A549 (cell line): Measurements from ENCODE around the gene TMEM237. TPM values are rescaled to one million over a fixed set of nuclear protein-coding genes. Genes with fewer than 3 reads are reported as not detected.

Source experiments
- ATAC-seq, 2 experiments: fragments of 200-7000 bp in 1 of 2; fragments of >200 bp in 1 of 2; cut with Nextera tagmentation in 1 of 2; cut with Tn5 transposase in 1 of 2; 3 replicates each; pipeline versions ENCODE4 v1.8.0 to v1.9.1; 2018 to 2020; ENCODE audit warnings: mild to moderate bottlenecking in 1 of 2, moderate library complexity in 1 of 2
- CTCF ChIA-PET: fragments of 300-600 bp; sonication (Branson Sonifier 250); formaldehyde crosslinking; extraction: SDS; loops from one replicate; lab custom pipeline; 2021; ENCODE audit warnings: antibody characterized with exemption, inconsistent platforms; lab: Yijun Ruan, JAX
- POLR2A ChIA-PET: fragments of 350-600 bp; formaldehyde crosslinking; extraction: SDS; loops from one replicate; lab custom pipeline; 2021; ENCODE audit warnings: antibody characterized with exemption, inconsistent platforms; lab: Yijun Ruan, JAX
- DNase-seq, 2 experiments: peaks; one replicate each; pipeline versions ENCODE4 v3.0.0 to v3.0.0-alpha.2; 2011 to 2016; ENCODE audit warnings: low read depth in 1 of 2, low spot score in 1 of 2
- FAIRE-seq: peaks from 2 replicates; lab custom pipeline; 2011; peaks lifted over from hg19 to GRCh38; lab: Jason Lieb, UNC
- H3K27ac ChIP-seq, 2 experiments: fragments of >200 bp; sonication (Bioruptor Twin); formaldehyde crosslinking; 3 replicates each; pipeline ENCODE4 v1.5.1; 2016 to 2017
- H3K4me1 ChIP-seq: fragments of >200 bp; sonication (Bioruptor Twin); formaldehyde crosslinking; 3 replicates; pipeline ENCODE4 v1.6.1; 2016
- H3K4me2 ChIP-seq: fragments of >200 bp; sonication (Bioruptor Twin); formaldehyde crosslinking; 3 replicates; pipeline ENCODE4 v1.6.1; 2016
- H3K4me3 ChIP-seq: fragments of >200 bp; sonication (Bioruptor Twin); formaldehyde crosslinking; 3 replicates; pipeline ENCODE4 v1.5.1; 2016
- H3K9me3 ChIP-seq: fragments of >200 bp; sonication (Bioruptor Twin); formaldehyde crosslinking; 3 replicates; pipeline ENCODE4 v1.6.1; 2016
- CHD4 ChIP-seq: fragments of 200-600 bp; sonication (generic); IDR thresholded peaks from 2 replicates; pipeline ENCODE4 v1.6.1; 2016; ENCODE audit warnings: antibody characterized with exemption, mild to moderate bottlenecking, borderline replicate concordance
- EHMT2 ChIP-seq: fragments of 200-600 bp; sonication (generic); IDR thresholded peaks from 2 replicates; pipeline ENCODE4 v1.6.1; 2016; ENCODE audit warnings: antibody characterized with exemption, low read depth, mild to moderate bottlenecking, moderate library complexity
- MYC ChIP-seq: IDR thresholded peaks from 2 replicates; pipeline ENCODE4 v1.6.1; 2012; ENCODE audit warnings: mild to moderate bottlenecking, inconsistent platforms, low read length, improper control_type of control experiment, borderline replicate concordance
- POLR2A ChIP-seq: IDR thresholded peaks from 2 replicates; pipeline ENCODE4 v1.6.1; 2012; ENCODE audit warnings: mild to moderate bottlenecking, low read length
- RAD21 ChIP-seq, 2 experiments: fragments of >200 bp in 1 of 2; sonication (Bioruptor Twin) in 1 of 2; formaldehyde crosslinking in 1 of 2; IDR thresholded peaks in 1 of 2; conservative IDR thresholded peaks in 1 of 2; 2 replicates in 1 of 2; 3 replicates in 1 of 2; pipeline ENCODE4 v1.6.1; 2012 to 2018; ENCODE audit warnings: inconsistent platforms in 1 of 2
- RARB ChIP-seq: fragments of 250-450 bp; sonication (Bioruptor Pico); IDR thresholded peaks from 2 replicates; pipeline ENCODE4 v1.8.0; 2021; ENCODE audit warnings: mild to moderate bottlenecking, moderate library complexity
- TFCP2L1 ChIP-seq: fragments of 250-450 bp; sonication (Bioruptor Pico); IDR thresholded peaks from 2 replicates; pipeline ENCODE4 v1.5.0; 2021; ENCODE audit warnings: mild to moderate bottlenecking
- ZC3H11A ChIP-seq: fragments of 450-650 bp; IDR thresholded peaks from 2 replicates; pipeline ENCODE4 v1.6.1; 2014; ENCODE audit warnings: antibody characterized with exemption, mild to moderate bottlenecking
- WGBS: methylation state at CpG from one replicate; pipeline ENCODE4 v1.1.6; 2017; ENCODE audit errors: missing lambda C conversion rate; 5-methylcytosine and 5-hydroxymethylcytosine counted together
- polyA minus RNA-seq: library from RNA; depleted of rRNA, polyadenylated mRNA; stranded (reverse); fragments of >200 nt; gene quantifications from 2 replicates; pipeline ENCODE4 v1.2.3, GENCODE V29; 2011; rRNA and poly(A)+ RNA removed
- polyA plus RNA-seq, 4 experiments: library from polyadenylated mRNA; depleted of rRNA in 3 of 4; stranded (reverse); fragments of >200 nt; fragmentation: RNase III in 1 of 4; extraction: RNeasy Plus Mini Kit Qiagen cat#74134 plus additional on column Dnase treatment in 1 of 4; gene quantifications; 2 replicates in 3 of 4; 3 replicates in 1 of 4; pipeline ENCODE4 v1.2.3, GENCODE V29; 2011 to 2017
- TF ChIP-seq, protein P1 (sequence below): fragments of >200 bp; sonication (Bioruptor Twin); formaldehyde crosslinking; IDR thresholded peaks from 2 replicates; pipeline ENCODE4 v1.6.1; 2016
- TF ChIP-seq, protein P2 (sequence below): IDR thresholded peaks from 2 replicates; pipeline ENCODE4 v1.6.1; 2012
- TF ChIP-seq, protein P3 (sequence below): fragments of >200 bp; sonication (Bioruptor Twin); formaldehyde crosslinking; IDR thresholded peaks from 3 replicates; pipeline ENCODE4 v1.5.1; 2016
- TF ChIP-seq, protein P4 (sequence below): IDR thresholded peaks from 2 replicates; pipeline ENCODE4 v1.6.1; 2012; ENCODE audit warnings: low read depth, borderline replicate concordance
- TF ChIP-seq, protein P5 (sequence below): fragments of 200-600 bp; sonication (generic); IDR thresholded peaks from 2 replicates; pipeline ENCODE4 v1.6.1; 2016; ENCODE audit warnings: antibody characterized with exemption, mild to moderate bottlenecking, moderate library complexity
- TF ChIP-seq, protein P6 (sequence below): IDR thresholded peaks from 2 replicates; pipeline ENCODE4 v1.6.1; 2012

Gene TMEM237, protein sequence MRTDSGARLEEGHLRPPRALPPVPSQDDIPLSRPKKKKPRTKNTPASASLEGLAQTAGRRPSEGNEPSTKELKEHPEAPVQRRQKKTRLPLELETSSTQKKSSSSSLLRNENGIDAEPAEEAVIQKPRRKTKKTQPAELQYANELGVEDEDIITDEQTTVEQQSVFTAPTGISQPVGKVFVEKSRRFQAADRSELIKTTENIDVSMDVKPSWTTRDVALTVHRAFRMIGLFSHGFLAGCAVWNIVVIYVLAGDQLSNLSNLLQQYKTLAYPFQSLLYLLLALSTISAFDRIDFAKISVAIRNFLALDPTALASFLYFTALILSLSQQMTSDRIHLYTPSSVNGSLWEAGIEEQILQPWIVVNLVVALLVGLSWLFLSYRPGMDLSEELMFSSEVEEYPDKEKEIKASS
- polyA plus RNA-seq (2011; rRNA removed) (34.8 and 37.1 TPM in 2 replicates), polyA plus RNA-seq (2017; fragmentation: RNase III; extraction: RNeasy Plus Mini Kit Qiagen cat#74134 plus additional on column Dnase treatment) (15.7 to 20.1 TPM (median 19.6 TPM) in 3 replicates), polyA minus RNA-seq (16.4 and 19.7 TPM in 2 replicates)
- 15.7 and 17.0 TPM in 2 replicates for polyA plus RNA-seq (2012; cell fraction: cytosol; rRNA removed)
- polyA plus RNA-seq (2012; cell fraction: nucleus; rRNA removed), result 6.5 and 10.9 TPM in 2 replicates

DNA sequence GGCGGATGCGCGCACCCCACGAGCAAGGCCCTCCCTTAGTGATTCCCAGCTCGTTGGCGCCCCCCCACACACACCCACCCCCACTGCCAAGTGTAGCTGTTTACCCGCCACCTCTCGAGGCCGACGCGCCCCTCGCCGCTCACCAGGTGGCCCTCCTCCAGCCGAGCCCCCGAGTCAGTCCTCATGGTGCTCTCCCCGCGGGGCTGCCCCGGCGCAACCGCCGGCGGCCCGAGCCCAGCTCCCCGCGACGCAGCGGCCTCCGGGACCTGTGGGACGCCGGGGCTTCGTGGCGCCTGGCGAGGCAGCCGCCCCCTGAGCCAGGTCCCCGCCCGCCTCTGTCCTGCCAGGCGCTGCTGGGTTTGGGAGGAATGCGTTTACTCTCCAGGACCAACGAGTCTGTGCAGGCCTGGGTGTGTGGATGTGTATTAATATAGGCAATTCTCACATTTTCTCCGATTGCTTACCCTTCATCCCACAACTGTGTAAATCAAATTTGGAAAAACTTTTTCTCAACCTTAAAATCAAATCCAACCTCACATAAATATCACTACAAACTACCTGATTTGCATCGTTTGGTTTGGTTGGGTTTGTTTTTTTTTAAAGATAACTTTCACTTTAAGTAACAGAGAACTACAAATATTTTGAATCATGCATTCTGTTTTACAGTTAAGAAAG is at the start of gene TMEM237:
Gene TMEM237, minus strand, starts transcription at position 288 of the 675 bp plus-strand sequence. Its CDS starts 103 bp downstream, at position 185.
- Histone ChIP-seq H3K9me3 (no peaks in the 10 kb centered on the region), H3K4me3 (peak within 1 kb of the TSS; percentile 99), H3K4me2 (peak within 1 kb of the TSS; percentile 92), H3K27ac (peak within 1 kb of the TSS; percentile 94), H3K4me1 (peaks cover 12% of the 10 kb centered on the region)
- TF ChIP-seq, protein P1, sequence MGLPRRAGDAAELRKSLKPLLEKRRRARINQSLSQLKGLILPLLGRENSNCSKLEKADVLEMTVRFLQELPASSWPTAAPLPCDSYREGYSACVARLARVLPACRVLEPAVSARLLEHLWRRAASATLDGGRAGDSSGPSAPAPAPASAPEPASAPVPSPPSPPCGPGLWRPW, result no peak
- TF ChIP-seq, protein P2, sequence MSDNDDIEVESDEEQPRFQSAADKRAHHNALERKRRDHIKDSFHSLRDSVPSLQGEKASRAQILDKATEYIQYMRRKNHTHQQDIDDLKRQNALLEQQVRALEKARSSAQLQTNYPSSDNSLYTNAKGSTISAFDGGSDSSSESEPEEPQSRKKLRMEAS, result peak; percentile 26
- TF ChIP-seq, protein P3, sequence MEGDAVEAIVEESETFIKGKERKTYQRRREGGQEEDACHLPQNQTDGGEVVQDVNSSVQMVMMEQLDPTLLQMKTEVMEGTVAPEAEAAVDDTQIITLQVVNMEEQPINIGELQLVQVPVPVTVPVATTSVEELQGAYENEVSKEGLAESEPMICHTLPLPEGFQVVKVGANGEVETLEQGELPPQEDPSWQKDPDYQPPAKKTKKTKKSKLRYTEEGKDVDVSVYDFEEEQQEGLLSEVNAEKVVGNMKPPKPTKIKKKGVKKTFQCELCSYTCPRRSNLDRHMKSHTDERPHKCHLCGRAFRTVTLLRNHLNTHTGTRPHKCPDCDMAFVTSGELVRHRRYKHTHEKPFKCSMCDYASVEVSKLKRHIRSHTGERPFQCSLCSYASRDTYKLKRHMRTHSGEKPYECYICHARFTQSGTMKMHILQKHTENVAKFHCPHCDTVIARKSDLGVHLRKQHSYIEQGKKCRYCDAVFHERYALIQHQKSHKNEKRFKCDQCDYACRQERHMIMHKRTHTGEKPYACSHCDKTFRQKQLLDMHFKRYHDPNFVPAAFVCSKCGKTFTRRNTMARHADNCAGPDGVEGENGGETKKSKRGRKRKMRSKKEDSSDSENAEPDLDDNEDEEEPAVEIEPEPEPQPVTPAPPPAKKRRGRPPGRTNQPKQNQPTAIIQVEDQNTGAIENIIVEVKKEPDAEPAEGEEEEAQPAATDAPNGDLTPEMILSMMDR, result peak; percentile 10; the same call in 1 of the 3 replicates
- TF ChIP-seq, protein P4, sequence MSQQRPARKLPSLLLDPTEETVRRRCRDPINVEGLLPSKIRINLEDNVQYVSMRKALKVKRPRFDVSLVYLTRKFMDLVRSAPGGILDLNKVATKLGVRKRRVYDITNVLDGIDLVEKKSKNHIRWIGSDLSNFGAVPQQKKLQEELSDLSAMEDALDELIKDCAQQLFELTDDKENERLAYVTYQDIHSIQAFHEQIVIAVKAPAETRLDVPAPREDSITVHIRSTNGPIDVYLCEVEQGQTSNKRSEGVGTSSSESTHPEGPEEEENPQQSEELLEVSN, result peak; percentile 71
- ChIA-PET CTCF (interaction anchor here (0.8 kb wide), 1 partner anchor 21 kb away, joined by 3 read pairs; no protein-coding TSS in a partner anchor), POLR2A (interaction anchor here (0.6 to 1.4 kb wide), 4 partner anchors 10 to 138 kb away, joined by 3 to 4 read pairs (median 3); no protein-coding TSS in a partner anchor)
- FAIRE-seq (no peak), ATAC-seq (peak; percentile 69 to 81; a peak in 5 of 6 replicates), DNase-seq (peak; percentile 28 to 54)
- 11% methylated on average over 6 of the region's 41 CpGs for WGBS

DNA sequence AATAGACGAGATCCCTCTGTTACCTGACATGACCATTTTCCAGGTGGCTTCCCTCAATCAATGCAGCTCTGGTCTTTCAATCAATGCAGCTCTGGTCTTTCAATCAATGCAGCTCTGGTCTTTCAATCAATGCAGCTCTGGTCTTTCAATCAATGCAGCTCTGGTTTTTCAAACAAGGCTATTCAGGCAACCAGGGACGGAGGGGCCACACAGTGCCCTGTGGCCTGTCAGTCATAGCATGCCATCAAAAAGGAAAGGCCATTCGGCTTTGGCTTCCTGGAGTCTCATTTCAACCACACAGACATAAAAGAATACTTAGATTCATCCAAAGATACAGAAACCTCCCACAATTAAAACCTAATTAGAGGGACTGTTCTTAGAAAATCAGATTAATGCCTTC is 41.9 kb upstream of the TMEM237 start:
- H3K9me3 ChIP-seq, result no peaks in the 10 kb centered on the region
- WGBS, result 73% methylated on average over 3 of the region's 3 CpGs
- ChIA-PET CTCF (interaction anchor here (0.7 to 0.8 kb wide), 2 partner anchors 8 to 127 kb away, joined by 3 to 4 read pairs; no protein-coding TSS in a partner anchor), POLR2A (no interaction called here)
- TF ChIP-seq POLR2A (no peak), ZC3H11A (no peak), RARB (no peak), TFCP2L1 (no peak), CHD4 (no peak)
- TF ChIP-seq, protein P5, sequence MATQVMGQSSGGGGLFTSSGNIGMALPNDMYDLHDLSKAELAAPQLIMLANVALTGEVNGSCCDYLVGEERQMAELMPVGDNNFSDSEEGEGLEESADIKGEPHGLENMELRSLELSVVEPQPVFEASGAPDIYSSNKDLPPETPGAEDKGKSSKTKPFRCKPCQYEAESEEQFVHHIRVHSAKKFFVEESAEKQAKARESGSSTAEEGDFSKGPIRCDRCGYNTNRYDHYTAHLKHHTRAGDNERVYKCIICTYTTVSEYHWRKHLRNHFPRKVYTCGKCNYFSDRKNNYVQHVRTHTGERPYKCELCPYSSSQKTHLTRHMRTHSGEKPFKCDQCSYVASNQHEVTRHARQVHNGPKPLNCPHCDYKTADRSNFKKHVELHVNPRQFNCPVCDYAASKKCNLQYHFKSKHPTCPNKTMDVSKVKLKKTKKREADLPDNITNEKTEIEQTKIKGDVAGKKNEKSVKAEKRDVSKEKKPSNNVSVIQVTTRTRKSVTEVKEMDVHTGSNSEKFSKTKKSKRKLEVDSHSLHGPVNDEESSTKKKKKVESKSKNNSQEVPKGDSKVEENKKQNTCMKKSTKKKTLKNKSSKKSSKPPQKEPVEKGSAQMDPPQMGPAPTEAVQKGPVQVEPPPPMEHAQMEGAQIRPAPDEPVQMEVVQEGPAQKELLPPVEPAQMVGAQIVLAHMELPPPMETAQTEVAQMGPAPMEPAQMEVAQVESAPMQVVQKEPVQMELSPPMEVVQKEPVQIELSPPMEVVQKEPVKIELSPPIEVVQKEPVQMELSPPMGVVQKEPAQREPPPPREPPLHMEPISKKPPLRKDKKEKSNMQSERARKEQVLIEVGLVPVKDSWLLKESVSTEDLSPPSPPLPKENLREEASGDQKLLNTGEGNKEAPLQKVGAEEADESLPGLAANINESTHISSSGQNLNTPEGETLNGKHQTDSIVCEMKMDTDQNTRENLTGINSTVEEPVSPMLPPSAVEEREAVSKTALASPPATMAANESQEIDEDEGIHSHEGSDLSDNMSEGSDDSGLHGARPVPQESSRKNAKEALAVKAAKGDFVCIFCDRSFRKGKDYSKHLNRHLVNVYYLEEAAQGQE, result no peak
- no peak overlapping the region for H3K27ac ChIP-seq
- FAIRE-seq (no peak), DNase-seq (no peak), ATAC-seq (no peak)
- H3K4me1 ChIP-seq, result no peaks in the 10 kb centered on the region
- H3K4me3 ChIP-seq, result no peak overlapping the region
- no peak overlapping the region for H3K4me2 ChIP-seq

DNA sequence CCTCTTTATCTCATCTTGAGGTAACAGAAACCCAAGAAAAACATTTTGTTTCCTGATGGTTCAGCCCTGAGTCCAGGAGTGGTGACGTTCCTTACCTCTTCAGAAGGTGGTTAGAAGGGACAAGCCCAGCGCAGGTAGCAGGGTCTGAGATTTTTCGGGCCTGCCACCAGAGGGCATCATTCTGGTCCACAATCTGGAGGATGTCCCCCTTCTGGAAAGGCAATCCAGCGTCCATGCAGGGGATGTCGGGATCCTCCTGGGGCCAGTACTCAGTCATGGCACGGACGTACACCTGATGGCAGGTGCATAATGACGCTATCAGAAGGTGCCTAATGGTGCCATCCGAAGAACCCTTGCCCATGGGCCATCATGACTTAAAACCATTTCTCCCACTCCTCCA is 37.4 kb upstream of the TMEM237 start:
- POLR2A ChIA-PET, result no interaction called here
- WGBS, result 39% methylated on average over 9 of the region's 9 CpGs
- Histone ChIP-seq H3K4me1 (no peaks in the 10 kb centered on the region), H3K27ac (no peak overlapping the region), H3K4me2 (no peak overlapping the region), H3K9me3 (no peaks in the 10 kb centered on the region), H3K4me3 (no peak overlapping the region)
- FAIRE-seq (no peak), DNase-seq (peak; percentile 48 to 57), ATAC-seq (peak; percentile 80 to 94)
- CTCF ChIA-PET, result interaction anchor here (0.8 to 1.9 kb wide), 5 partner anchors 10 to 498 kb away, joined by 3 to 6 read pairs (median 3); partner anchors contain the start of gene MPP4
- TF ChIP-seq, protein P3, result peak; percentile 40
- TF ChIP-seq MYC (no peak), EHMT2 (no peak), RAD21 (conservative IDR thresholded peaks at IDR 0.05 in 1 of 2, IDR thresholded peaks at IDR 0.05 in 1 of 2) (peak; percentile 14 to 33; a peak in 2 of 5 replicates), ZC3H11A (no peak)
- TF ChIP-seq, protein P6, sequence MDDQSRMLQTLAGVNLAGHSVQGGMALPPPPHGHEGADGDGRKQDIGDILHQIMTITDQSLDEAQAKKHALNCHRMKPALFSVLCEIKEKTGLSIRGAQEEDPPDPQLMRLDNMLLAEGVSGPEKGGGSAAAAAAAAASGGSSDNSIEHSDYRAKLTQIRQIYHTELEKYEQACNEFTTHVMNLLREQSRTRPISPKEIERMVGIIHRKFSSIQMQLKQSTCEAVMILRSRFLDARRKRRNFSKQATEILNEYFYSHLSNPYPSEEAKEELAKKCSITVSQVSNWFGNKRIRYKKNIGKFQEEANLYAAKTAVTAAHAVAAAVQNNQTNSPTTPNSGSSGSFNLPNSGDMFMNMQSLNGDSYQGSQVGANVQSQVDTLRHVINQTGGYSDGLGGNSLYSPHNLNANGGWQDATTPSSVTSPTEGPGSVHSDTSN, result no peak
